Neural progenitor cell (in vitro differentiated cells): Measurements from ENCODE around the gene IARS2. TPM values are rescaled to one million over a fixed set of nuclear protein-coding genes. Genes with fewer than 3 reads are reported as not detected.

ENCODE experiments used
- DNase-seq: peaks from one replicate; pipeline ENCODE4 v3.0.0-alpha.2; 2016; ENCODE audit warnings: low spot score
- H2AFZ ChIP-seq: fragments of 200-600 bp; sonication (generic); replicated peaks from 2 replicates; pipeline ENCODE4 v1.6.1; 2016; ENCODE audit warnings: antibody characterized with exemption
- H3F3A ChIP-seq: fragments of 200-600 bp; sonication (generic); 2 replicates; pipeline ENCODE4 v1.6.1; 2016; ENCODE audit warnings: antibody characterized with exemption, low read depth
- H3K27ac ChIP-seq: fragments of 200-600 bp; sonication (generic); 2 replicates; pipeline ENCODE4 v1.5.1; 2016; ENCODE audit warnings: mild to moderate bottlenecking
- H3K27me3 ChIP-seq: fragments of 200-600 bp; sonication (generic); 2 replicates; pipeline ENCODE4 v1.6.1; 2016; ENCODE audit warnings: mild to moderate bottlenecking, moderate library complexity
- H3K36me3 ChIP-seq: fragments of 200-600 bp; sonication (generic); 2 replicates; pipeline ENCODE4 v1.5.1; 2016
- H3K4me1 ChIP-seq: fragments of 200-600 bp; sonication (generic); 2 replicates; pipeline ENCODE4 v1.6.1; 2016; ENCODE audit warnings: mixed run types
- H3K4me2 ChIP-seq: fragments of 200-600 bp; sonication (generic); 2 replicates; pipeline ENCODE4 v1.6.1; 2016
- H3K4me3 ChIP-seq: fragments of 200-600 bp; sonication (generic); 2 replicates; pipeline ENCODE4 v1.5.1; 2016
- H3K79me2 ChIP-seq: fragments of 200-600 bp; sonication (generic); 2 replicates; pipeline ENCODE4 v1.6.1; 2016; ENCODE audit warnings: low read depth
- H3K9ac ChIP-seq: fragments of 200-600 bp; sonication (generic); 2 replicates; pipeline ENCODE4 v1.6.1; 2016
- H3K9me3 ChIP-seq: fragments of 200-600 bp; sonication (generic); 2 replicates; pipeline ENCODE4 v1.5.1; 2016; ENCODE audit warnings: low read depth
- H4K20me1 ChIP-seq: fragments of 200-600 bp; sonication (generic); 2 replicates; pipeline ENCODE4 v1.6.1; 2016; ENCODE audit warnings: low read depth
- H3K27ac Mint-ChIP-seq: 3 replicates; pipeline ENCODE4 v1.8.0; 2021; ENCODE audit warnings: mixed read lengths
- H3K27me3 Mint-ChIP-seq: 2 replicates; pipeline ENCODE4 v1.8.0; 2022; ENCODE audit warnings: low read depth, mild to moderate bottlenecking, inconsistent platforms, moderate library complexity, mixed read lengths; ENCODE audit not compliant: insufficient read depth
- H3K36me3 Mint-ChIP-seq: 3 replicates; pipeline ENCODE4 v1.8.0; 2021; ENCODE audit warnings: mixed read lengths
- H3K4me1 Mint-ChIP-seq: 3 replicates; pipeline ENCODE4 v1.8.0; 2021; ENCODE audit warnings: mixed read lengths
- H3K4me3 Mint-ChIP-seq: 3 replicates; pipeline ENCODE4 v1.8.0; 2021; ENCODE audit warnings: mild to moderate bottlenecking, moderate library complexity, mixed read lengths
- H3K9me3 Mint-ChIP-seq: 3 replicates; pipeline ENCODE4 v1.8.0; 2020; ENCODE audit warnings: mixed read lengths
- CTCF ChIP-seq: fragments of 200-600 bp; sonication (generic); IDR thresholded peaks from 2 replicates; pipeline ENCODE4 v1.5.1; 2017; ENCODE audit warnings: antibody characterized with exemption, mild to moderate bottlenecking
- EZH2 ChIP-seq: fragments of 200-600 bp; sonication (generic); IDR thresholded peaks from 2 replicates; pipeline ENCODE4 v1.6.1; 2017; ENCODE audit warnings: antibody characterized with exemption, mild to moderate bottlenecking, moderate library complexity
- EZH2phosphoT487 ChIP-seq: fragments of 200-600 bp; sonication (generic); IDR thresholded peaks from 2 replicates; pipeline ENCODE4 v1.6.1; 2017; ENCODE audit warnings: antibody characterized with exemption
- total RNA-seq: library from RNA; depleted of rRNA; stranded (reverse); fragments of >200 nt; gene quantifications from 2 replicates; pipeline ENCODE4 v1.2.3, GENCODE V29; 2015; ENCODE audit warnings: low replicate concordance

Gene IARS2
- total RNA-seq, 1 donor from 2014 or later = 100 TPM

GRCh38 chr1:220139966-220140365, 46.0 kb downstream of the IARS2 start:
- Mint-ChIP-seq H3K9me3 (no peaks in the 10 kb centered on the region), H3K36me3 (peaks cover 34% of the 10 kb centered on the region), H3K27ac (no peak overlapping the region), H3K27me3 (no peaks in the 10 kb centered on the region), H3K4me3 (no peak overlapping the region), H3K4me1 (no peaks in the 10 kb centered on the region)
- Histone ChIP-seq H2AFZ (no peak overlapping the region), H3K27me3 (no peaks in the 10 kb centered on the region), H3K9me3 (no peaks in the 10 kb centered on the region), H3K4me3 (no peak overlapping the region), H3K36me3 (peaks cover 15% of the 10 kb centered on the region), H3F3A (no peaks in the 10 kb centered on the region), H3K4me2 (no peak overlapping the region), H3K4me1 (peaks cover 8% of the 10 kb centered on the region), H3K9ac (no peak overlapping the region), H3K79me2 (no peaks in the 10 kb centered on the region), H4K20me1 (no peaks in the 10 kb centered on the region), H3K27ac (no peak overlapping the region)
- TF ChIP-seq EZH2 = no peak
- TF ChIP-seq CTCF = no peak
- TF ChIP-seq EZH2phosphoT487 = no peak
- DNase-seq = no peak

- Mint-ChIP-seq H3K27ac (no peak overlapping the region), H3K9me3 (no peaks in the 10 kb centered on the region)
These were observed 50.1 kb downstream of the IARS2 start for GRCh38 chr1:220144051-220144450.

GRCh38 chr1:220149742-220150141, 55.8 kb downstream of the IARS2 start:
- no peak overlapping the region for H3K4me2 ChIP-seq
- H2AFZ ChIP-seq = no peak overlapping the region
- TF ChIP-seq CTCF (no peak), EZH2 (no peak), EZH2phosphoT487 (no peak)
- no peaks in the 10 kb centered on the region for H4K20me1 ChIP-seq
- no peak overlapping the region for H3K9ac ChIP-seq
- no peaks in the 10 kb centered on the region for H3K79me2 ChIP-seq
- no peak overlapping the region for H3K4me3 ChIP-seq
- no peaks in the 10 kb centered on the region for H3K9me3 ChIP-seq
- Mint-ChIP-seq H3K36me3 (peaks cover 35% of the 10 kb centered on the region), H3K9me3 (no peaks in the 10 kb centered on the region), H3K4me1 (peaks cover 2% of the 10 kb centered on the region), H3K27me3 (no peaks in the 10 kb centered on the region), H3K27ac (no peak overlapping the region), H3K4me3 (no peak overlapping the region)
- peaks cover 10% of the 10 kb centered on the region for H3K36me3 ChIP-seq
- H3K27me3 ChIP-seq = no peaks in the 10 kb centered on the region
- H3F3A ChIP-seq = peaks cover 15% of the 10 kb centered on the region
- no peaks in the 10 kb centered on the region for H3K4me1 ChIP-seq
- DNase-seq = no peak
- H3K27ac ChIP-seq = no peak overlapping the region

More at GRCh38 chr1:220144051-220144450, 50.1 kb downstream of the IARS2 start:
- Histone ChIP-seq H3K36me3 (peaks cover 10% of the 10 kb centered on the region), H3K4me2 (no peak overlapping the region), H3K4me1 (no peaks in the 10 kb centered on the region), H3K4me3 (no peak overlapping the region), H3K9ac (no peak overlapping the region), H3F3A (peaks cover 15% of the 10 kb centered on the region), H3K27me3 (no peaks in the 10 kb centered on the region), H3K27ac (no peak overlapping the region), H3K9me3 (no peaks in the 10 kb centered on the region), H4K20me1 (no peaks in the 10 kb centered on the region), H3K79me2 (no peaks in the 10 kb centered on the region), H2AFZ (no peak overlapping the region)
- Mint-ChIP-seq H3K4me1 (no peaks in the 10 kb centered on the region), H3K4me3 (no peak overlapping the region), H3K36me3 (peaks cover 40% of the 10 kb centered on the region), H3K27me3 (no peaks in the 10 kb centered on the region)
- DNase-seq = no peak
- TF ChIP-seq CTCF = no peak
- no peak for TF ChIP-seq EZH2
- TF ChIP-seq EZH2phosphoT487 = no peak
